Panc1 (cell line): ENCODE measurements around the gene SLC25A24. TPM values are rescaled to one million over a fixed set of nuclear protein-coding genes. Genes with fewer than 3 reads are reported as not detected.

Experiments
- ATAC-seq: fragments of 200-7000 bp; cut with Tn5 transposase; 2 replicates; pipeline ENCODE4 v1.9.1; 2020; ENCODE audit warnings: mild to moderate bottlenecking, moderate library complexity
- BruUV-seq: library from RNA; stranded (reverse); fragments of 400-500 nt; replicated peaks from 2 replicates; lab custom pipeline; 2021; lab: Mats Ljungman, UMichigan
- CTCF ChIA-PET: fragments of 300-600 bp; sonication (Branson Sonifier 250); formaldehyde crosslinking; loops from one replicate; lab custom pipeline; 2022; ENCODE audit warnings: antibody characterized with exemption; lab: Charles Lee
- POLR2A ChIA-PET: fragments of 300-600 bp; sonication (Branson Sonifier 250); formaldehyde crosslinking; loops from one replicate; lab custom pipeline; 2022; ENCODE audit warnings: antibody characterized with exemption; lab: Charles Lee
- DNase-seq: peaks from one replicate; pipeline ENCODE4 v3.0.0-alpha.2; 2010; ENCODE audit warnings: low read depth, low spot score
- H3K27ac ChIP-seq: 2 replicates; pipeline ENCODE4 v1.5.1; 2011; ENCODE audit warnings: mild to moderate bottlenecking, low read length, inconsistent platforms
- H3K27me3 ChIP-seq: fragments of 200-500 bp; sonication (Bioruptor generic); 2 replicates; pipeline ENCODE4 v1.6.0; 2014; ENCODE audit warnings: low read length, inconsistent platforms; ENCODE audit not compliant: control insufficient read depth, insufficient read depth
- H3K36me3 ChIP-seq: fragments of 200-500 bp; sonication (Bioruptor generic); 2 replicates; pipeline ENCODE4 v1.5.1; 2014; ENCODE audit warnings: inconsistent platforms, mild to moderate bottlenecking, low read length, moderate library complexity; ENCODE audit not compliant: control insufficient read depth, insufficient read depth
- H3K4me1 ChIP-seq: 2 replicates; pipeline ENCODE4 v1.5.1; 2011; ENCODE audit warnings: inconsistent platforms, mild to moderate bottlenecking, low read length, moderate library complexity; ENCODE audit not compliant: control insufficient read depth, insufficient read depth
- H3K4me3 ChIP-seq, 2 experiments: 2 replicates each; pipeline ENCODE4 v1.5.1; 2011 to 2012; ENCODE audit warnings: low read depth in 2 of 2, low read length in 2 of 2, mild to moderate bottlenecking in 2 of 2, inconsistent platforms in 1 of 2, moderate library complexity in 1 of 2
- H3K9me3 ChIP-seq: fragments of 200-500 bp; sonication (Bioruptor generic); 2 replicates; pipeline ENCODE4 v1.5.1; 2014; ENCODE audit warnings: low read depth, mild to moderate bottlenecking, inconsistent platforms, low read length, moderate library complexity; ENCODE audit not compliant: control insufficient read depth, insufficient read depth
- CTCF ChIP-seq: fragments of 450-650 bp; IDR thresholded peaks from 2 replicates; pipeline ENCODE4 v1.5.1; 2017; ENCODE audit warnings: mild to moderate bottlenecking
- POLR2AphosphoS5 ChIP-seq: IDR thresholded peaks from 2 replicates; pipeline ENCODE4 v1.6.1; 2012; ENCODE audit warnings: mild to moderate bottlenecking, low read depth, low read length, moderate library complexity
- REST ChIP-seq, 2 experiments: IDR thresholded peaks; 2 replicates each; pipeline ENCODE4 v1.6.1; 2011 to 2012; ENCODE audit warnings: low read depth in 2 of 2, control low read depth in 1 of 2, low read length in 1 of 2, mild to moderate bottlenecking in 1 of 2, moderate library complexity in 1 of 2; ENCODE audit not compliant: insufficient read depth in 1 of 2
- SIN3A ChIP-seq: IDR thresholded peaks from 2 replicates; pipeline ENCODE4 v1.6.1; 2012; ENCODE audit warnings: low read depth, mild to moderate bottlenecking, low read length, moderate library complexity, borderline replicate concordance; ENCODE audit not compliant: insufficient read depth
- TCF7L2 ChIP-seq: IDR thresholded peaks from 2 replicates; pipeline ENCODE4 v1.6.1; 2011; ENCODE audit warnings: mild to moderate bottlenecking, low read depth, low read length, inconsistent platforms
- in situ Hi-C: cut with HindIII; loops from 2 replicates; pipeline ENCODE4 v1.10.0; 2016; ENCODE audit warnings: low sequenced_read_pairs, low pct_unique_long_range_greater_than_20kb
- intact Hi-C: fragments of 100-400 bp; cut with micrococcal nuclease; formaldehyde crosslinking; loops from one replicate; pipeline ENCODE4 v1.10.0; 2022; ENCODE audit not compliant: unreplicated experiment
- total RNA-seq: library from RNA; stranded (reverse); gene quantifications from one replicate; pipeline ENCODE4 v1.2.1, GENCODE V29; 2021; ENCODE audit not compliant: unreplicated experiment

Gene SLC25A24
- total RNA-seq, 1 experiment from 2014 or later = 31.8 TPM

- H3K36me3 ChIP-seq = no peaks in the 10 kb centered on the region; the same call in 1 of the 2 replicates
- TF ChIP-seq SIN3A = no peak
Measured at GRCh38 chr1:108192581-108192980, 7.6 kb downstream of the SLC25A24 start.

GRCh38 chr1:108190686-108191416 is 9.3 kb downstream of the SLC25A24 start:
- no peaks in the 10 kb centered on the region for H3K9me3 ChIP-seq
- no peak overlapping the region for H3K4me3 ChIP-seq
- BruUV-seq = no TSS peak
- H3K36me3 ChIP-seq = no peaks in the 10 kb centered on the region; the same call in 1 of the 2 replicates
- intact Hi-C loops (no loop called here), in situ Hi-C loops (no loop called here)
- CTCF ChIA-PET = no interaction called here
- TF ChIP-seq TCF7L2 = no peak
- TF ChIP-seq CTCF = no peak
- TF ChIP-seq POLR2AphosphoS5 = no peak
- TF ChIP-seq REST (IDR thresholded peaks at IDR 0.05; ENCODE audit: insufficient read depth in 1 of 2, low read depth in 2 of 2, low read length in 1 of 2) = no peak
- no peak for TF ChIP-seq SIN3A
- H3K27me3 ChIP-seq = no peaks in the 10 kb centered on the region
- POLR2A ChIA-PET = no interaction called here
- no peak for DNase-seq
- H3K4me1 ChIP-seq = no peaks in the 10 kb centered on the region
- no peak overlapping the region for H3K27ac ChIP-seq
- ATAC-seq = no peak

More at GRCh38 chr1:108192581-108192980, 7.6 kb downstream of the SLC25A24 start:
- Histone ChIP-seq H3K4me1 (no peaks in the 10 kb centered on the region), H3K4me3 (no peak overlapping the region), H3K27me3 (no peaks in the 10 kb centered on the region), H3K9me3 (no peaks in the 10 kb centered on the region), H3K27ac (no peak overlapping the region)
- CTCF ChIA-PET = no interaction called here
- no TSS peak for BruUV-seq
- ATAC-seq = no peak
- POLR2A ChIA-PET = no interaction called here
- in situ Hi-C loops = no loop called here
- no peak for DNase-seq
- intact Hi-C loops = no loop called here

- ATAC-seq = no peak
- Histone ChIP-seq H3K27ac (no peak overlapping the region), H3K4me1 (no peaks in the 10 kb centered on the region), H3K4me3 (no peak overlapping the region), H3K36me3 (peaks cover 3% of the 10 kb centered on the region), H3K27me3 (no peaks in the 10 kb centered on the region), H3K9me3 (no peaks in the 10 kb centered on the region)
- no TSS peak for BruUV-seq
- CTCF ChIA-PET = no interaction called here
- DNase-seq = no peak
- no peak for TF ChIP-seq SIN3A
- TF ChIP-seq POLR2AphosphoS5 = no peak
- TF ChIP-seq TCF7L2 = no peak
- no peak for TF ChIP-seq REST (IDR thresholded peaks at IDR 0.05; ENCODE audit: insufficient read depth in 1 of 2, low read depth in 2 of 2, low read length in 1 of 2)
- no peak for TF ChIP-seq CTCF
- intact Hi-C loops (no loop called here), in situ Hi-C loops (no loop called here)
- POLR2A ChIA-PET = no interaction called here
Measured at GRCh38 chr1:108190001-108190634, 10.0 kb downstream of the SLC25A24 start.
